ENCODE data around the gene ACOT7.

Gene ACOT7

GRCh38 chr1:6353619-6353954 lies 40.0 kb downstream of the ACOT7 start:
- in situ Hi-C loops (cut with MboI; ENCODE audit: low sequenced_read_pairs, unreplicated experiment): no loop called here
- TF ChIP-seq CTCF (IDR thresholded peaks at IDR 0.05; ENCODE audit: borderline replicate concordance, control extremely low read depth, extremely low read depth, insufficient read depth, missing control alignments): no peak
- no peak for DNase-seq (ENCODE audit: low spot score)

- no peak for DNase-seq (ENCODE audit: low spot score)
- in situ Hi-C loops (cut with MboI; ENCODE audit: low sequenced_read_pairs, unreplicated experiment): no loop called here
- no peak for TF ChIP-seq CTCF (IDR thresholded peaks at IDR 0.05; ENCODE audit: borderline replicate concordance, control extremely low read depth, extremely low read depth, insufficient read depth, missing control alignments)
Measured at GRCh38 chr1:6352138-6352563, 41.4 kb downstream of the ACOT7 start.

- TF ChIP-seq CTCF (IDR thresholded peaks at IDR 0.05; ENCODE audit: borderline replicate concordance, control extremely low read depth, extremely low read depth, insufficient read depth, missing control alignments): no peak
- no peak for DNase-seq (ENCODE audit: low spot score)
- in situ Hi-C loops (cut with MboI; ENCODE audit: low sequenced_read_pairs, unreplicated experiment): no loop called here
Measured at GRCh38 chr1:6351480-6352137, 42.0 kb downstream of the ACOT7 start.

GRCh38 chr1:6350416-6351088 lies 43.0 kb downstream of the ACOT7 start:
- no peak for TF ChIP-seq CTCF (IDR thresholded peaks at IDR 0.05; ENCODE audit: borderline replicate concordance, control extremely low read depth, extremely low read depth, insufficient read depth, missing control alignments)
- in situ Hi-C loops (cut with MboI; ENCODE audit: low sequenced_read_pairs, unreplicated experiment): no loop called here

GRCh38 chr1:6349254-6349943 lies 44.2 kb downstream of the ACOT7 start:
- no peak for TF ChIP-seq CTCF (IDR thresholded peaks at IDR 0.05; ENCODE audit: borderline replicate concordance, control extremely low read depth, extremely low read depth, insufficient read depth, missing control alignments)
- in situ Hi-C loops (cut with MboI; ENCODE audit: low sequenced_read_pairs, unreplicated experiment): loop anchor here (5.0 to 10.0 kb wide), 2 partner anchors 55 to 102 kb away; no protein-coding TSS in a partner anchor
- DNase-seq (ENCODE audit: low spot score): no peak

More at GRCh38 chr1:6350416-6351088, 43.0 kb downstream of the ACOT7 start:
- DNase-seq (ENCODE audit: low spot score): no peak

- no peak for TF ChIP-seq CTCF (IDR thresholded peaks at IDR 0.05; ENCODE audit: borderline replicate concordance, control extremely low read depth, extremely low read depth, insufficient read depth, missing control alignments)
- no peak for DNase-seq (ENCODE audit: low spot score)
- in situ Hi-C loops (cut with MboI; ENCODE audit: low sequenced_read_pairs, unreplicated experiment): loop anchor here (5.0 to 10.0 kb wide), 2 partner anchors 56 to 101 kb away; no protein-coding TSS in a partner anchor
Measured at GRCh38 chr1:6348511-6349191, 44.9 kb downstream of the ACOT7 start.

Measured in GM13976 (cell line).